Keratinocyte (primary cell): ENCODE results near the gene CDH13. TPM values are rescaled to one million over a fixed set of nuclear protein-coding genes. Genes with fewer than 3 reads are reported as not detected.

ENCODE experiments used
- DNase-seq: peaks from one replicate; pipeline ENCODE4 v3.0.0-alpha.2; 2011; ENCODE audit warnings: low read depth, missing footprints, low spot score
- FAIRE-seq: peaks from 2 replicates; lab custom pipeline; 2011; peaks lifted over from hg19 to GRCh38; lab: Jason Lieb, UNC
- H2AFZ ChIP-seq: 2 replicates; pipeline ENCODE4 v1.6.0; 2012; ENCODE audit warnings: low read length, control low read depth, inconsistent platforms; ENCODE audit not compliant: control insufficient read depth
- H3K27ac ChIP-seq: 2 replicates; pipeline ENCODE4 v1.5.1; 2011; ENCODE audit warnings: low read length; ENCODE audit not compliant: control insufficient read depth, insufficient read depth
- H3K27me3 ChIP-seq: 3 replicates; pipeline ENCODE4 v1.6.0; 2011; ENCODE audit warnings: low read length; ENCODE audit not compliant: control insufficient read depth, insufficient read depth; ENCODE audit errors: extremely low read depth
- H3K36me3 ChIP-seq, 2 experiments: 2 replicates in 1 of 2; 3 replicates in 1 of 2; pipeline ENCODE4 v1.5.1; 2011; ENCODE audit warnings: low read length in 2 of 2, mild to moderate bottlenecking in 1 of 2; ENCODE audit not compliant: control insufficient read depth in 2 of 2, insufficient read depth in 2 of 2; ENCODE audit errors: extremely low read depth in 1 of 2
- H3K4me1 ChIP-seq: 3 replicates; pipeline ENCODE4 v1.5.1; 2011; ENCODE audit warnings: low read length; ENCODE audit not compliant: control insufficient read depth, insufficient read depth; ENCODE audit errors: extremely low read depth
- H3K4me2 ChIP-seq: 3 replicates; pipeline ENCODE4 v1.6.0; 2011; ENCODE audit warnings: low read depth, low read length; ENCODE audit not compliant: control insufficient read depth, insufficient read depth; ENCODE audit errors: extremely low read depth
- H3K4me3 ChIP-seq, 3 experiments: fragments of 200-600 bp in 1 of 3; sonication (generic) in 1 of 3; 2 replicates in 2 of 3; 3 replicates in 1 of 3; pipeline ENCODE4 v1.5.1; 2011 to 2016; ENCODE audit warnings: low read length in 3 of 3, mild to moderate bottlenecking in 3 of 3, control low read depth in 2 of 3, inconsistent platforms in 1 of 3, low read depth in 1 of 3, mixed read lengths in 1 of 3, mixed run types in 1 of 3, moderate library complexity in 1 of 3; ENCODE audit not compliant: control insufficient read depth in 2 of 3, insufficient read depth in 2 of 3; ENCODE audit errors: extremely low read depth in 1 of 3
- H3K79me2 ChIP-seq: 2 replicates; pipeline ENCODE4 v1.6.0; 2012; ENCODE audit warnings: low read length; ENCODE audit not compliant: control insufficient read depth, insufficient read depth
- H3K9ac ChIP-seq: 3 replicates; pipeline ENCODE4 v1.6.0; 2011; ENCODE audit warnings: low read length; ENCODE audit not compliant: control insufficient read depth, insufficient read depth; ENCODE audit errors: extremely low read depth
- H3K9me1 ChIP-seq: 3 replicates; pipeline ENCODE4 v1.6.0; 2011; ENCODE audit warnings: low read length; ENCODE audit not compliant: control insufficient read depth, insufficient read depth; ENCODE audit errors: extremely low read depth
- H3K9me3 ChIP-seq: 2 replicates; pipeline ENCODE4 v1.5.1; 2012; ENCODE audit warnings: low read depth, low read length; ENCODE audit not compliant: control insufficient read depth
- H4K20me1 ChIP-seq: 3 replicates; pipeline ENCODE4 v1.6.0; 2011; ENCODE audit warnings: low read length; ENCODE audit not compliant: control insufficient read depth, insufficient read depth; ENCODE audit errors: extremely low read depth
- EZH2 ChIP-seq: IDR thresholded peaks from one replicate; pipeline ENCODE4 v1.6.1; 2012; ENCODE audit warnings: inconsistent platforms, mild to moderate bottlenecking, low read length, moderate library complexity
- dilution Hi-C: fragments of 300-500 bp; cut with MboI; formaldehyde crosslinking; loops from one replicate; pipeline ENCODE4 v1.7.0; 2020; ENCODE audit warnings: low sequenced_read_pairs; ENCODE audit not compliant: extremely low pct_ligation_motif_present
- polyA plus RNA-seq, 5 experiments: library from polyadenylated mRNA; depleted of rRNA in 3 of 5; stranded (reverse) in 3 of 5; stranded (forward) in 1 of 5; unstranded in 1 of 5; fragments of >200 nt; gene quantifications; 1 replicate in 1 of 5; 2 replicates in 3 of 5; 3 replicates in 1 of 5; pipeline versions ENCODE4 v1.2.1 to v1.2.3, GENCODE V29; 2011 to 2012; ENCODE audit warnings: missing spikeins in 2 of 5, low read depth in 1 of 5, low replicate concordance in 1 of 5
- TF ChIP-seq, protein P1 (sequence below), 3 experiments: IDR thresholded peaks in 1 of 3; conservative IDR thresholded peaks in 1 of 3; optimal IDR thresholded peaks in 1 of 3; 2 replicates in 2 of 3; 3 replicates in 1 of 3; pipeline versions ENCODE3 to v1.5.1; 2011; ENCODE audit warnings: low read length in 3 of 3, mild to moderate bottlenecking in 3 of 3, moderate library complexity in 2 of 3, control low read depth in 1 of 3, inconsistent platforms in 1 of 3; ENCODE audit not compliant: insufficient read depth in 2 of 3; ENCODE audit errors: extremely low read depth in 1 of 3

The CDH13 gene
- polyA plus RNA-seq, 1 donor (not counting 4 experiments of a cell fraction or from before 2014, with no cell fraction given), result 111 TPM

- H3K9me3 ChIP-seq, result no peaks in the 10 kb centered on the region
- peaks cover 2 to 3% of the 10 kb centered on the region in 2 experiments for H3K36me3 ChIP-seq
- H3K4me2 ChIP-seq, result no peak overlapping the region
- H3K79me2 ChIP-seq, result no peaks in the 10 kb centered on the region
- DNase-seq (no peak), FAIRE-seq (no peak)
- no peak overlapping the region for H3K27ac ChIP-seq
- no peak overlapping the region for H3K4me3 ChIP-seq
- no peaks in the 10 kb centered on the region for H3K27me3 ChIP-seq
- H3K4me1 ChIP-seq, result no peaks in the 10 kb centered on the region
- TF ChIP-seq, protein P1, sequence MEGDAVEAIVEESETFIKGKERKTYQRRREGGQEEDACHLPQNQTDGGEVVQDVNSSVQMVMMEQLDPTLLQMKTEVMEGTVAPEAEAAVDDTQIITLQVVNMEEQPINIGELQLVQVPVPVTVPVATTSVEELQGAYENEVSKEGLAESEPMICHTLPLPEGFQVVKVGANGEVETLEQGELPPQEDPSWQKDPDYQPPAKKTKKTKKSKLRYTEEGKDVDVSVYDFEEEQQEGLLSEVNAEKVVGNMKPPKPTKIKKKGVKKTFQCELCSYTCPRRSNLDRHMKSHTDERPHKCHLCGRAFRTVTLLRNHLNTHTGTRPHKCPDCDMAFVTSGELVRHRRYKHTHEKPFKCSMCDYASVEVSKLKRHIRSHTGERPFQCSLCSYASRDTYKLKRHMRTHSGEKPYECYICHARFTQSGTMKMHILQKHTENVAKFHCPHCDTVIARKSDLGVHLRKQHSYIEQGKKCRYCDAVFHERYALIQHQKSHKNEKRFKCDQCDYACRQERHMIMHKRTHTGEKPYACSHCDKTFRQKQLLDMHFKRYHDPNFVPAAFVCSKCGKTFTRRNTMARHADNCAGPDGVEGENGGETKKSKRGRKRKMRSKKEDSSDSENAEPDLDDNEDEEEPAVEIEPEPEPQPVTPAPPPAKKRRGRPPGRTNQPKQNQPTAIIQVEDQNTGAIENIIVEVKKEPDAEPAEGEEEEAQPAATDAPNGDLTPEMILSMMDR (optimal IDR thresholded peaks at IDR 0.05 in 1 of 3, IDR thresholded peaks at IDR 0.05 in 1 of 3, conservative IDR thresholded peaks at IDR 0.05 in 1 of 3; ENCODE audit: extremely low read depth in 1 of 3, insufficient read depth in 2 of 3, low read length in 3 of 3), result no peak
- TF ChIP-seq EZH2, result no peak
- H2AFZ ChIP-seq, result no peak overlapping the region
- H4K20me1 ChIP-seq, result no peaks in the 10 kb centered on the region
- no peak overlapping the region for H3K9ac ChIP-seq
- H3K9me1 ChIP-seq, result no peaks in the 10 kb centered on the region
- dilution Hi-C loops, result no loop called here
These were observed 512.4 kb downstream of the CDH13 start for GRCh38 chr16:83138976-83139690.

GRCh38 chr16:83143788-83144187 is 517.0 kb downstream of the CDH13 start:
- no peaks in the 10 kb centered on the region for H3K9me3 ChIP-seq
- H3K9me1 ChIP-seq, result no peaks in the 10 kb centered on the region
- no peaks in the 10 kb centered on the region for H4K20me1 ChIP-seq
- DNase-seq (no peak), FAIRE-seq (no peak)
- H3K27ac ChIP-seq, result no peak overlapping the region
- H3K4me2 ChIP-seq, result no peak overlapping the region
- H3K27me3 ChIP-seq, result no peaks in the 10 kb centered on the region
- peaks cover 0 to 2% of the 10 kb centered on the region in 2 experiments for H3K36me3 ChIP-seq
- dilution Hi-C loops, result no loop called here
- H3K4me3 ChIP-seq, result no peak overlapping the region
- H3K79me2 ChIP-seq, result no peaks in the 10 kb centered on the region
- H3K9ac ChIP-seq, result no peak overlapping the region
- TF ChIP-seq, protein P1 (optimal IDR thresholded peaks at IDR 0.05 in 1 of 3, IDR thresholded peaks at IDR 0.05 in 1 of 3, conservative IDR thresholded peaks at IDR 0.05 in 1 of 3; ENCODE audit: extremely low read depth in 1 of 3, insufficient read depth in 2 of 3, low read length in 3 of 3), result no peak
- no peak for TF ChIP-seq EZH2
- no peaks in the 10 kb centered on the region for H3K4me1 ChIP-seq
- H2AFZ ChIP-seq, result no peak overlapping the region
